GM18499 (cell line): ENCODE data around the gene XAGE1A.
"Not testable (repeated sequence)": the region's sequence is repeated elsewhere in the genome, so short reads cannot be mapped to it uniquely, and the experiment has no call there.

Experiments
- ATAC-seq: cut with Tn5 transposase; IDR thresholded peaks from one replicate; pipeline ENCODE4 v1.9.1; 2021; ENCODE audit warnings: moderate number of reproducible peaks; ENCODE audit not compliant: insufficient read depth, unreplicated experiment

Gene XAGE1A

GRCh38 chrX:52495545-52496418, at the start of gene XAGE1A:
TSS of gene XAGE1A (plus strand) at chrX:52495808. CDS start at chrX:52497362, 1,554 bp downstream.
- ATAC-seq, result not testable (repeated sequence)

GRCh38 chrX:52452031-52452430, 43.6 kb upstream of the XAGE1A start:
- ATAC-seq, result not testable (repeated sequence)

GRCh38 chrX:52471301-52471700, 24.3 kb upstream of the XAGE1A start:
- ATAC-seq, result not testable (repeated sequence)

- ATAC-seq, result not testable (repeated sequence)
Observed at GRCh38 chrX:52496419-52496772, 788 bp downstream of the XAGE1A start.

GRCh38 chrX:52501362-52501761, 5.8 kb downstream of the XAGE1A start:
- not testable (repeated sequence) for ATAC-seq

- no peak for ATAC-seq
Observed at GRCh38 chrX:52504551-52504950, 8.9 kb downstream of the XAGE1A start.

GRCh38 chrX:52507331-52507730, 11.7 kb downstream of the XAGE1A start:
- ATAC-seq, result no peak

GRCh38 chrX:52509916-52510315, 14.3 kb downstream of the XAGE1A start:
- no peak for ATAC-seq

GRCh38 chrX:52511126-52511525, 15.5 kb downstream of the XAGE1A start:
- ATAC-seq, result not testable (repeated sequence)

GRCh38 chrX:52516110-52516986, 20.7 kb downstream of the XAGE1A start:
- not testable (repeated sequence) for ATAC-seq

- ATAC-seq, result not testable (repeated sequence)
Observed at GRCh38 chrX:52516987-52517325, 21.3 kb downstream of the XAGE1A start, which contains the start of gene XAGE1B. TSS of gene XAGE1B (minus strand) at chrX:52517063. CDS start at chrX:52515527, 1,536 bp downstream.

- ATAC-seq, result not testable (repeated sequence)
Observed at GRCh38 chrX:52541051-52541450, 45.4 kb downstream of the XAGE1A start.

GRCh38 chrX:52542311-52542710, 46.7 kb downstream of the XAGE1A start:
- no peak for ATAC-seq

GRCh38 chrX:52544147-52544840, 48.7 kb downstream of the XAGE1A start:
- ATAC-seq, result no peak

GRCh38 chrX:52548769-52549168, 53.2 kb downstream of the XAGE1A start:
- ATAC-seq, result not testable (repeated sequence)
